Neural cell (in vitro differentiated cells): Measurements from ENCODE around the gene ZRANB3. TPM values are rescaled to one million over a fixed set of nuclear protein-coding genes. Genes with fewer than 3 reads are reported as not detected.

Experiments used
- H2AFZ ChIP-seq: fragments of 200-600, 300-800 bp; sonication (generic), shearing (Covaris generic); 2 replicates; pipeline ENCODE4 v1.6.0; 2014; ENCODE audit warnings: low read depth, mild to moderate bottlenecking, antibody characterized with exemption, low read length, moderate library complexity
- H3F3A ChIP-seq: fragments of 200-600 bp; shearing (Covaris generic); 2 replicates; pipeline ENCODE4 v1.6.1; 2016; ENCODE audit warnings: mild to moderate bottlenecking, moderate library complexity, mixed read lengths, antibody characterized with exemption, low read length; ENCODE audit not compliant: insufficient read depth, poor library complexity, severe bottlenecking
- H3K27ac ChIP-seq: fragments of 200-600, 300-800 bp; sonication (generic), shearing (Covaris generic); 2 replicates; pipeline ENCODE4 v1.5.1; 2014; ENCODE audit warnings: mild to moderate bottlenecking, low read length, moderate library complexity
- H3K27me3 ChIP-seq: fragments of 300-800, 200-600 bp; sonication (generic), shearing (Covaris generic); 2 replicates; pipeline ENCODE4 v1.6.0; 2014; ENCODE audit warnings: mild to moderate bottlenecking, low read depth, low read length, moderate library complexity; ENCODE audit not compliant: insufficient read depth
- H3K36me3 ChIP-seq: fragments of 300-800, 200-600 bp; sonication (generic), shearing (Covaris generic); 2 replicates; pipeline ENCODE4 v1.5.1; 2014; ENCODE audit warnings: mild to moderate bottlenecking, antibody characterized with exemption, low read length, moderate library complexity; ENCODE audit not compliant: insufficient read depth
- H3K4me2 ChIP-seq: fragments of 300-800, 200-600 bp; sonication (generic), shearing (Covaris generic); 2 replicates; pipeline ENCODE4 v1.6.0; 2014; ENCODE audit warnings: mild to moderate bottlenecking, low read length
- H3K4me3 ChIP-seq: fragments of 300-800, 200-600 bp; sonication (generic), shearing (Covaris generic); 2 replicates; pipeline ENCODE4 v1.5.1; 2014; ENCODE audit warnings: mild to moderate bottlenecking, low read length, moderate library complexity
- H3K79me2 ChIP-seq: fragments of 200-600 bp; shearing (Covaris generic); replicated peaks from 2 replicates; pipeline ENCODE4 v1.6.0; 2014; ENCODE audit warnings: mild to moderate bottlenecking, low read length, moderate library complexity; ENCODE audit not compliant: insufficient read depth
- H3K9ac ChIP-seq: fragments of 300-800, 200-600 bp; sonication (generic), shearing (Covaris generic); 2 replicates; pipeline ENCODE4 v1.6.1; 2016; ENCODE audit warnings: mild to moderate bottlenecking, low read length, mixed read lengths
- H3K9me2 ChIP-seq: fragments of 200-600 bp; shearing (Covaris generic); 2 replicates; pipeline ENCODE4 v1.6.1; 2016; ENCODE audit warnings: mild to moderate bottlenecking, low read length, mixed read lengths; ENCODE audit not compliant: insufficient read depth
- H3K9me3 ChIP-seq: fragments of 200-600, 300-800 bp; sonication (generic), shearing (Covaris generic); 2 replicates; pipeline ENCODE4 v1.6.1; 2016; ENCODE audit warnings: mild to moderate bottlenecking, mixed run types, low read length, moderate library complexity, mixed read lengths
- H4K20me1 ChIP-seq: fragments of 200-600 bp; shearing (Covaris generic); 2 replicates; pipeline ENCODE4 v1.6.1; 2016; ENCODE audit warnings: mild to moderate bottlenecking, mixed run types; ENCODE audit not compliant: insufficient read depth
- CTCF ChIP-seq: fragments of 450-650 bp; IDR thresholded peaks from 2 replicates; pipeline ENCODE4 v1.5.1; 2014; ENCODE audit warnings: antibody characterized with exemption, mild to moderate bottlenecking, moderate library complexity; ENCODE audit not compliant: poor library complexity, severe bottlenecking
- EP300 ChIP-seq: fragments of 450-650 bp; conservative IDR thresholded peaks from 2 replicates; pipeline ENCODE4 v1.6.1; 2014; ENCODE audit warnings: antibody characterized with exemption, mild to moderate bottlenecking, moderate library complexity; ENCODE audit not compliant: poor library complexity, severe bottlenecking
- EZH2 ChIP-seq: fragments of 200-600, 300-800 bp; shearing (Covaris generic), sonication (generic); IDR thresholded peaks from 2 replicates; pipeline ENCODE4 v1.6.1; 2014; ENCODE audit warnings: antibody characterized with exemption, low read length, borderline replicate concordance, mild to moderate bottlenecking; ENCODE audit not compliant: insufficient read depth, poor library complexity, severe bottlenecking
- MXI1 ChIP-seq: fragments of 450-650 bp; conservative IDR thresholded peaks from 2 replicates; pipeline ENCODE4 v1.6.1; 2014; ENCODE audit warnings: antibody characterized with exemption, mild to moderate bottlenecking; ENCODE audit not compliant: poor library complexity, severe bottlenecking
- POLR2AphosphoS5 ChIP-seq: IDR thresholded peaks from 2 replicates; pipeline ENCODE4 v1.6.1; 2012
- RAD21 ChIP-seq: fragments of 450-650 bp; conservative IDR thresholded peaks from 2 replicates; pipeline ENCODE4 v1.6.1; 2014; ENCODE audit warnings: antibody characterized with exemption, mild to moderate bottlenecking, moderate library complexity
- SMC3 ChIP-seq: fragments of 450-650 bp; conservative IDR thresholded peaks from 2 replicates; pipeline ENCODE4 v1.6.1; 2014; ENCODE audit warnings: antibody characterized with exemption, mild to moderate bottlenecking, moderate library complexity; ENCODE audit not compliant: poor library complexity
- TAF1 ChIP-seq: IDR thresholded peaks from 2 replicates; pipeline ENCODE4 v1.6.1; 2012; ENCODE audit warnings: low read depth
- polyA plus RNA-seq: library from polyadenylated mRNA; depleted of rRNA; stranded (reverse); fragments of >200 nt; gene quantifications from 2 replicates; pipeline ENCODE4 v1.2.3, GENCODE V29; 2014
- TF ChIP-seq, protein P1 (sequence below): IDR thresholded peaks from 2 replicates; pipeline ENCODE4 v1.6.1; 2012; ENCODE audit warnings: borderline replicate concordance

ZRANB3 gene
- polyA plus RNA-seq, 1 donor from 2014 or later: 3.5 TPM

GRCh38 chr2:135327146-135327545 is 203.9 kb downstream of the ZRANB3 start:
- Histone ChIP-seq H3F3A (no peaks in the 10 kb centered on the region), H3K27me3 (no peaks in the 10 kb centered on the region), H3K4me2 (no peak overlapping the region), H3K9ac (no peak overlapping the region), H3K9me3 (no peaks in the 10 kb centered on the region), H3K79me2 (no peaks in the 10 kb centered on the region), H3K36me3 (no peaks in the 10 kb centered on the region), H2AFZ (no peak overlapping the region), H3K27ac (no peak overlapping the region), H3K9me2 (no peaks in the 10 kb centered on the region), H3K4me3 (no peak overlapping the region), H4K20me1 (no peaks in the 10 kb centered on the region)
- TF ChIP-seq, protein P1, sequence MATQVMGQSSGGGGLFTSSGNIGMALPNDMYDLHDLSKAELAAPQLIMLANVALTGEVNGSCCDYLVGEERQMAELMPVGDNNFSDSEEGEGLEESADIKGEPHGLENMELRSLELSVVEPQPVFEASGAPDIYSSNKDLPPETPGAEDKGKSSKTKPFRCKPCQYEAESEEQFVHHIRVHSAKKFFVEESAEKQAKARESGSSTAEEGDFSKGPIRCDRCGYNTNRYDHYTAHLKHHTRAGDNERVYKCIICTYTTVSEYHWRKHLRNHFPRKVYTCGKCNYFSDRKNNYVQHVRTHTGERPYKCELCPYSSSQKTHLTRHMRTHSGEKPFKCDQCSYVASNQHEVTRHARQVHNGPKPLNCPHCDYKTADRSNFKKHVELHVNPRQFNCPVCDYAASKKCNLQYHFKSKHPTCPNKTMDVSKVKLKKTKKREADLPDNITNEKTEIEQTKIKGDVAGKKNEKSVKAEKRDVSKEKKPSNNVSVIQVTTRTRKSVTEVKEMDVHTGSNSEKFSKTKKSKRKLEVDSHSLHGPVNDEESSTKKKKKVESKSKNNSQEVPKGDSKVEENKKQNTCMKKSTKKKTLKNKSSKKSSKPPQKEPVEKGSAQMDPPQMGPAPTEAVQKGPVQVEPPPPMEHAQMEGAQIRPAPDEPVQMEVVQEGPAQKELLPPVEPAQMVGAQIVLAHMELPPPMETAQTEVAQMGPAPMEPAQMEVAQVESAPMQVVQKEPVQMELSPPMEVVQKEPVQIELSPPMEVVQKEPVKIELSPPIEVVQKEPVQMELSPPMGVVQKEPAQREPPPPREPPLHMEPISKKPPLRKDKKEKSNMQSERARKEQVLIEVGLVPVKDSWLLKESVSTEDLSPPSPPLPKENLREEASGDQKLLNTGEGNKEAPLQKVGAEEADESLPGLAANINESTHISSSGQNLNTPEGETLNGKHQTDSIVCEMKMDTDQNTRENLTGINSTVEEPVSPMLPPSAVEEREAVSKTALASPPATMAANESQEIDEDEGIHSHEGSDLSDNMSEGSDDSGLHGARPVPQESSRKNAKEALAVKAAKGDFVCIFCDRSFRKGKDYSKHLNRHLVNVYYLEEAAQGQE: no peak
- TF ChIP-seq MXI1 (no peak), POLR2AphosphoS5 (no peak), SMC3 (no peak), EZH2 (no peak), TAF1 (no peak), CTCF (no peak), EP300 (no peak), RAD21 (no peak)

DNA sequence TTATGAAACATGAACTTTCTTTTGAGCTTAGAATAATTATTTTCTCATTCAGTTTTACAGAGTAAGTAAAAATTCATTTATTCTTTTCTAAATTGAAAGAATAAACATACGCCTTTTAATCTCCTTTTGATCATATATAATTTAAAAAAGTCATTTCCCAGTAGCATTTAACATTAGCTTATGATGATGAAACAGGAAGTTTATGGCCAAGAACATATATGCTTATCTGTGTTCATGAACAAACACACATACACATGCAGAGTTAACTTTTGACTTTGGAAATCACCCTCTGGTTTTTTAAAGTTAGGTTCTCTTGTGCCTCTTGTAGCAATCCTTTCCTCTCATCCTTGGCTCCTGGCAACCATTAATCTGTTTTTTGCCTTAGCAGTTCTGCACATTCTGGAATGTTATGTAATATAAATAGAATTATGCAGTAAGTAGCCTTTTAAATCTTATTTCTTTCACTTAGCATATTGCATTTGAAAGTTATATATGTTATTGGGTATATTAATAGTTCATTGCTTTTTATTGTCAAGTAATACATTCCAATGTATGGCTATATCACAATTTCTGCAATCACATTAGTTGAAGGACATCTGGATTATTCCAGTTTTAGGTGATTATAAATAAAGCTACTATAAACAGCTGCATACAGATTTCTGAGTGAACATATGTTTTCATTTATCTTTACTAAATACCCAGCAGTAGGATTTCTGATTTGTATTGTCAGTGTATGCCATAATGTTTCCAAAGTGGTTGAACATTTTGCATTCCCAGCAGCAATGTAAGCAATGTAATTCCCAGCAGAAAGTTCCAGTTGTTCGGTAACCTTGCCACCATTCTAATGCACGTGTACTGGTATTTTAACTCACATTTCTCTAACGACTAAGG is 210.3 kb downstream of the ZRANB3 start:
- no peak overlapping the region for H2AFZ ChIP-seq
- TF ChIP-seq EP300 (no peak), RAD21 (no peak), EZH2 (no peak), TAF1 (no peak), POLR2AphosphoS5 (no peak), CTCF (no peak), MXI1 (no peak), SMC3 (no peak)
- TF ChIP-seq, protein P1: no peak
- H3K9me3 ChIP-seq: no peaks in the 10 kb centered on the region
- H3K36me3 ChIP-seq: no peaks in the 10 kb centered on the region
- no peak overlapping the region for H3K4me2 ChIP-seq
- no peaks in the 10 kb centered on the region for H3K27me3 ChIP-seq
- H3K4me3 ChIP-seq: no peak overlapping the region
- H3K27ac ChIP-seq: no peak overlapping the region
- H4K20me1 ChIP-seq: no peaks in the 10 kb centered on the region
- H3K79me2 ChIP-seq: no peaks in the 10 kb centered on the region
- no peak overlapping the region for H3K9ac ChIP-seq
- H3K9me2 ChIP-seq: no peaks in the 10 kb centered on the region
- H3F3A ChIP-seq: no peaks in the 10 kb centered on the region
